ENCODE data around the gene SBSN.

Gene SBSN

GRCh38 chr19:35528218-35529038, at the start of gene SBSN:
TSS of gene SBSN (minus strand) at chr19:35528311. CDS start at chr19:35528281, 30 bp downstream.
- DNase-seq = peak; percentile 80

GRCh38 chr19:35571406-35571965, 43.4 kb upstream of the SBSN start:
- DNase-seq = no peak

GRCh38 chr19:35569281-35569781, 41.2 kb upstream of the SBSN start:
- DNase-seq = no peak

- DNase-seq = no peak
These were observed 38.6 kb upstream of the SBSN start for GRCh38 chr19:35566738-35567137.

GRCh38 chr19:35565016-35565856, 37.1 kb upstream of the SBSN start:
- no peak for DNase-seq

GRCh38 chr19:35563207-35563829, 35.2 kb upstream of the SBSN start, which contains the start of gene ATP4A:
TSS of gene ATP4A (minus strand) at chr19:35563658. CDS start at chr19:35563629, 29 bp downstream.
- no peak for DNase-seq

- DNase-seq = no peak
These were observed 34.7 kb upstream of the SBSN start for GRCh38 chr19:35562776-35563175.

GRCh38 chr19:35562336-35562735, 34.2 kb upstream of the SBSN start:
- DNase-seq = no peak

GRCh38 chr19:35561436-35561835, 33.3 kb upstream of the SBSN start:
- DNase-seq = no peak

- no peak for DNase-seq
These were observed 32.6 kb upstream of the SBSN start for GRCh38 chr19:35560677-35561076.

- no peak for DNase-seq
These were observed 32.2 kb upstream of the SBSN start for GRCh38 chr19:35560271-35560670.

- no peak for DNase-seq
These were observed 31.7 kb upstream of the SBSN start for GRCh38 chr19:35559781-35560180.

GRCh38 chr19:35559281-35559659, 31.2 kb upstream of the SBSN start:
- DNase-seq = no peak

- no peak for DNase-seq
These were observed 30.5 kb upstream of the SBSN start for GRCh38 chr19:35558400-35559280.

- DNase-seq = no peak
These were observed 29.7 kb upstream of the SBSN start for GRCh38 chr19:35557539-35558399.

GRCh38 chr19:35556846-35557538, 28.9 kb upstream of the SBSN start:
- DNase-seq = no peak

GRCh38 chr19:35556025-35556590, 28.0 kb upstream of the SBSN start:
- no peak for DNase-seq

- DNase-seq = peak; percentile 11
These were observed 27.3 kb upstream of the SBSN start for GRCh38 chr19:35555301-35556005.

- no peak for DNase-seq
These were observed 26.0 kb upstream of the SBSN start for GRCh38 chr19:35554076-35554475.

All from HCEC 1CT (cell line).